Fibroblast of lung (primary cell): Measurements from ENCODE around the gene CFH.
"Not testable (repeated sequence)": the region's sequence is repeated elsewhere in the genome, so short reads cannot be mapped to it uniquely, and the experiment has no call there.

Experiments
- EZH2 ChIP-seq: IDR thresholded peaks from 2 replicates; pipeline ENCODE4 v1.5.1; 2012; ENCODE audit warnings: low read length, control low read depth, mild to moderate bottlenecking; ENCODE audit errors: missing control alignments
- TF ChIP-seq, protein P1 (sequence below), 2 donors: IDR thresholded peaks in 1 of 2; conservative IDR thresholded peaks in 1 of 2; 1 replicate in 1 of 2; 2 replicates in 1 of 2; pipeline ENCODE4 v1.5.1; 2011 to 2012; ENCODE audit warnings: low read length in 2 of 2, control low read depth in 1 of 2, inconsistent platforms in 1 of 2, low read depth in 1 of 2, mild to moderate bottlenecking in 1 of 2

DNA sequence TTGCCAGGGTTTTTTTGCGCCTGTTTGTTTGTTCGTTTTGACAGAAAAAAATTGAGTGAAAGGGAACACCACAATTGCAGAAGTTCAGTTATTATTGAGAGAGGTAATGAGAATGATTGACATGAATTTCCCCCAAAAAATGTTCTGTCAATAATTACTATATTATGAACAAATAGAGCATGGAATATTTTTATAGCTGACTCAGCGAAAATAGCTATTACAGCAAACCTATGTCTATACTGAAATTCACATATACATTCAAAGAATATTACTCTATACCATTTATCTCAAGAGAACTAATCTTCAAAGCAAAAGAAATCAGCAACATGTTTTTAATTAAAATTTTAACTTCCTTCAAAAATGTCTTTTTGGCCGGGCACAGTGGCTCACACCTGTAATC is 118.0 kb downstream of the CFH start:
- TF ChIP-seq, protein P1, sequence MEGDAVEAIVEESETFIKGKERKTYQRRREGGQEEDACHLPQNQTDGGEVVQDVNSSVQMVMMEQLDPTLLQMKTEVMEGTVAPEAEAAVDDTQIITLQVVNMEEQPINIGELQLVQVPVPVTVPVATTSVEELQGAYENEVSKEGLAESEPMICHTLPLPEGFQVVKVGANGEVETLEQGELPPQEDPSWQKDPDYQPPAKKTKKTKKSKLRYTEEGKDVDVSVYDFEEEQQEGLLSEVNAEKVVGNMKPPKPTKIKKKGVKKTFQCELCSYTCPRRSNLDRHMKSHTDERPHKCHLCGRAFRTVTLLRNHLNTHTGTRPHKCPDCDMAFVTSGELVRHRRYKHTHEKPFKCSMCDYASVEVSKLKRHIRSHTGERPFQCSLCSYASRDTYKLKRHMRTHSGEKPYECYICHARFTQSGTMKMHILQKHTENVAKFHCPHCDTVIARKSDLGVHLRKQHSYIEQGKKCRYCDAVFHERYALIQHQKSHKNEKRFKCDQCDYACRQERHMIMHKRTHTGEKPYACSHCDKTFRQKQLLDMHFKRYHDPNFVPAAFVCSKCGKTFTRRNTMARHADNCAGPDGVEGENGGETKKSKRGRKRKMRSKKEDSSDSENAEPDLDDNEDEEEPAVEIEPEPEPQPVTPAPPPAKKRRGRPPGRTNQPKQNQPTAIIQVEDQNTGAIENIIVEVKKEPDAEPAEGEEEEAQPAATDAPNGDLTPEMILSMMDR (conservative IDR thresholded peaks at IDR 0.05 in 1 of 2, IDR thresholded peaks at IDR 0.05 in 1 of 2; ENCODE audit: low read depth in 1 of 2, low read length in 2 of 2) = not testable (repeated sequence)
- not testable (repeated sequence) for TF ChIP-seq EZH2
